ENCODE results near the gene REXO5.

DNA sequence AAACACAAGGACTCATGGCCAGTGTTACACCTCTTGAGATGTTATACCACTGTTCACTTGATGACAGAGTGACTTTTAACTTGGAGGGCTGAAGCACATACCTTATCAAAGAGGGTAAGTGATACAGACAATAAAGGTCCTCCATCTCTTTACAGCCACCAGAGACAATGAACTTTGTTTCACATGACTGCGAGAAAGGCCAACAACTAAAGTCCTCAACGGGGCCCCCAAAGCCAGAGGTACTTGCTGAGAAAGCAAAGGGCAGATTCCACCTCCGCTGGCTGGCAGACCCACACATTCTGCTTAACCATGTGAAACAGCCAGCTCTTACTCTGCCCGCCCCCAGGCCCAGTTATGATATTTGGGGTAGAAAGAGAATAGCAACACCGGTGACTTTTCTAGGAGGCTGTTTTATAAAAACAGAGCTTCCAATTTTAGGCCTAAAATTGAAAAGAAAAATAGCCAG is 72.4 kb downstream of the REXO5 start:
- TF ChIP-seq, protein P1, sequence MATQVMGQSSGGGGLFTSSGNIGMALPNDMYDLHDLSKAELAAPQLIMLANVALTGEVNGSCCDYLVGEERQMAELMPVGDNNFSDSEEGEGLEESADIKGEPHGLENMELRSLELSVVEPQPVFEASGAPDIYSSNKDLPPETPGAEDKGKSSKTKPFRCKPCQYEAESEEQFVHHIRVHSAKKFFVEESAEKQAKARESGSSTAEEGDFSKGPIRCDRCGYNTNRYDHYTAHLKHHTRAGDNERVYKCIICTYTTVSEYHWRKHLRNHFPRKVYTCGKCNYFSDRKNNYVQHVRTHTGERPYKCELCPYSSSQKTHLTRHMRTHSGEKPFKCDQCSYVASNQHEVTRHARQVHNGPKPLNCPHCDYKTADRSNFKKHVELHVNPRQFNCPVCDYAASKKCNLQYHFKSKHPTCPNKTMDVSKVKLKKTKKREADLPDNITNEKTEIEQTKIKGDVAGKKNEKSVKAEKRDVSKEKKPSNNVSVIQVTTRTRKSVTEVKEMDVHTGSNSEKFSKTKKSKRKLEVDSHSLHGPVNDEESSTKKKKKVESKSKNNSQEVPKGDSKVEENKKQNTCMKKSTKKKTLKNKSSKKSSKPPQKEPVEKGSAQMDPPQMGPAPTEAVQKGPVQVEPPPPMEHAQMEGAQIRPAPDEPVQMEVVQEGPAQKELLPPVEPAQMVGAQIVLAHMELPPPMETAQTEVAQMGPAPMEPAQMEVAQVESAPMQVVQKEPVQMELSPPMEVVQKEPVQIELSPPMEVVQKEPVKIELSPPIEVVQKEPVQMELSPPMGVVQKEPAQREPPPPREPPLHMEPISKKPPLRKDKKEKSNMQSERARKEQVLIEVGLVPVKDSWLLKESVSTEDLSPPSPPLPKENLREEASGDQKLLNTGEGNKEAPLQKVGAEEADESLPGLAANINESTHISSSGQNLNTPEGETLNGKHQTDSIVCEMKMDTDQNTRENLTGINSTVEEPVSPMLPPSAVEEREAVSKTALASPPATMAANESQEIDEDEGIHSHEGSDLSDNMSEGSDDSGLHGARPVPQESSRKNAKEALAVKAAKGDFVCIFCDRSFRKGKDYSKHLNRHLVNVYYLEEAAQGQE (IDR thresholded peaks at IDR 0.05; ENCODE audit: insufficient read depth in 1 of 2, low read depth in 2 of 2, low read length in 2 of 2): no peak
- no peak for TF ChIP-seq POLR2AphosphoS5 (IDR thresholded peaks at IDR 0.05; ENCODE audit: low read depth, low read length)

Data from PFSK-1 (cell line).